SK-N-SH (cell line): Measurements from ENCODE around the gene EIF4E1B. TPM values are rescaled to one million over a fixed set of nuclear protein-coding genes. Genes with fewer than 3 reads are reported as not detected.

Experiments used
- CTCF ChIA-PET: fragments of 300-600, 350-600 bp; formaldehyde crosslinking; extraction: SDS; loops from one replicate; lab custom pipeline; 2021; lab: Yijun Ruan, JAX
- POLR2A ChIA-PET: fragments of 350-600 bp; sonication (Branson Sonifier 250); formaldehyde crosslinking; extraction: SDS; loops from one replicate; lab custom pipeline; 2020; ENCODE audit warnings: antibody characterized with exemption, inconsistent platforms; lab: Yijun Ruan, JAX
- DNase-seq: peaks from one replicate; pipeline ENCODE4 v3.0.0; 2012
- H2AFZ ChIP-seq: fragments of 200-600 bp; sonication (generic); 2 replicates; pipeline ENCODE4 v1.8.1; 2016; ENCODE audit warnings: antibody characterized with exemption, mild to moderate bottlenecking, low read depth
- H3F3A ChIP-seq: fragments of 200-600 bp; sonication (generic); replicated peaks from 2 replicates; pipeline ENCODE3; 2016; ENCODE audit warnings: antibody characterized with exemption, mild to moderate bottlenecking; ENCODE audit not compliant: insufficient read depth
- H3K27ac ChIP-seq, 2 experiments: fragments of 200-500 bp in 1 of 2; fragments of 200-600 bp in 1 of 2; sonication (Bioruptor generic) in 1 of 2; sonication (generic), shearing (Covaris generic) in 1 of 2; 2 replicates each; pipeline versions ENCODE4 v1.5.1 to v1.6.1; 2014 to 2016; ENCODE audit warnings: low read depth in 2 of 2, inconsistent platforms in 1 of 2, low read length in 1 of 2, mild to moderate bottlenecking in 1 of 2, mixed read lengths in 1 of 2
- H3K27me3 ChIP-seq: fragments of 200-600 bp; sonication (generic), shearing (Covaris generic); 2 replicates; pipeline ENCODE4 v1.6.1; 2016; ENCODE audit warnings: mixed run types; ENCODE audit not compliant: insufficient read depth
- H3K36me3 ChIP-seq, 2 experiments: fragments of 200-500 bp in 1 of 2; fragments of 200-600 bp in 1 of 2; sonication (Bioruptor generic) in 1 of 2; sonication (generic) in 1 of 2; replicated peaks in 1 of 2; 2 replicates each; pipeline versions ENCODE3 to v1.5.1; 2014 to 2016; ENCODE audit warnings: low read length in 1 of 2, mild to moderate bottlenecking in 1 of 2; ENCODE audit not compliant: insufficient read depth in 2 of 2, control insufficient read depth in 1 of 2
- H3K4me1 ChIP-seq, 2 experiments: fragments of 200-500 bp in 1 of 2; fragments of 200-600 bp in 1 of 2; sonication (Bioruptor generic) in 1 of 2; sonication (generic), shearing (Covaris generic) in 1 of 2; 2 replicates each; pipeline versions ENCODE4 v1.5.1 to v1.6.1; 2014 to 2016; ENCODE audit warnings: low read depth in 1 of 2, low read length in 1 of 2, mixed run types in 1 of 2; ENCODE audit not compliant: insufficient read depth in 2 of 2, control insufficient read depth in 1 of 2
- H3K4me2 ChIP-seq: fragments of 200-600 bp; sonication (generic), shearing (Covaris generic); 2 replicates; pipeline ENCODE4 v1.6.1; 2017; ENCODE audit warnings: mixed run types
- H3K4me3 ChIP-seq, 2 experiments: fragments of 200-500 bp in 1 of 2; fragments of 200-600 bp in 1 of 2; sonication (Bioruptor generic) in 1 of 2; sonication (generic), shearing (Covaris generic) in 1 of 2; 2 replicates each; pipeline versions ENCODE4 v1.5.1 to v1.8.1; 2014 to 2016; ENCODE audit warnings: low read depth in 2 of 2, inconsistent platforms in 1 of 2, low read length in 1 of 2, mild to moderate bottlenecking in 1 of 2, mixed read lengths in 1 of 2, moderate library complexity in 1 of 2
- H3K79me2 ChIP-seq: fragments of 200-600 bp; sonication (generic); 2 replicates; pipeline ENCODE4 v1.8.1; 2017; ENCODE audit warnings: mild to moderate bottlenecking; ENCODE audit not compliant: insufficient read depth
- H3K9ac ChIP-seq: fragments of 200-600 bp; sonication (generic); 2 replicates; pipeline ENCODE4 v1.6.1; 2017; ENCODE audit warnings: mixed run types
- H3K9me2 ChIP-seq: fragments of 200-600 bp; sonication (generic); 2 replicates; pipeline ENCODE4 v1.6.1; 2017; ENCODE audit warnings: mixed run types
- H3K9me3 ChIP-seq: fragments of 200-600 bp; sonication (generic); 2 replicates; pipeline ENCODE4 v1.6.1; 2017; ENCODE audit warnings: mixed run types, mild to moderate bottlenecking, moderate library complexity
- H4K20me1 ChIP-seq: fragments of 200-600 bp; sonication (generic); 2 replicates; pipeline ENCODE4 v1.6.1; 2017; ENCODE audit warnings: mild to moderate bottlenecking, mixed run types; ENCODE audit not compliant: insufficient read depth
- CHD2 ChIP-seq: fragments of 150-350 bp; IDR thresholded peaks from 2 replicates; pipeline ENCODE4 v1.6.1; 2018; ENCODE audit warnings: low read length; ENCODE audit not compliant: partially characterized antibody
- ELF1 ChIP-seq: IDR thresholded peaks from 2 replicates; pipeline ENCODE4 v1.4.0; 2012
- FOSL2 ChIP-seq: IDR thresholded peaks from 2 replicates; pipeline ENCODE4 v1.4.0; 2012; ENCODE audit warnings: low read depth, mild to moderate bottlenecking, moderate library complexity, borderline replicate concordance
- MEF2A ChIP-seq: IDR thresholded peaks from 2 replicates; pipeline ENCODE4 v1.4.0; 2012; ENCODE audit warnings: low read depth, borderline replicate concordance
- MXI1 ChIP-seq: IDR thresholded peaks from 2 replicates; pipeline ENCODE4 v1.6.1; 2012; ENCODE audit warnings: mild to moderate bottlenecking, low read depth, low read length, improper control_type of control experiment
- NRF1 ChIP-seq: IDR thresholded peaks from 2 replicates; pipeline ENCODE4 v1.6.1; 2012; ENCODE audit warnings: low read depth, mild to moderate bottlenecking, low read length
- POLR2AphosphoS5 ChIP-seq: IDR thresholded peaks from 2 replicates; pipeline ENCODE4 v1.6.1; 2012; ENCODE audit warnings: low read depth, low read length
- RAD21 ChIP-seq: IDR thresholded peaks from 2 replicates; pipeline ENCODE4 v1.6.1; 2012; ENCODE audit warnings: mild to moderate bottlenecking, low read length
- RCOR1 ChIP-seq: fragments of 150-350 bp; IDR thresholded peaks from 2 replicates; pipeline ENCODE4 v1.6.1; 2017; ENCODE audit warnings: antibody characterized with exemption, low read length
- SIN3A ChIP-seq: IDR thresholded peaks from 2 replicates; pipeline ENCODE4 v1.6.1; 2012; ENCODE audit warnings: low read depth, mild to moderate bottlenecking, low read length, moderate library complexity, borderline replicate concordance
- TCF12 ChIP-seq: IDR thresholded peaks from 2 replicates; pipeline ENCODE4 v1.4.0; 2012
- WGBS: methylation state at CpG from one replicate; pipeline ENCODE4 v1.1.6; 2017; ENCODE audit warnings: low lambda C conversion rate; 5-methylcytosine and 5-hydroxymethylcytosine counted together
- polyA plus RNA-seq, 3 experiments: library from polyadenylated mRNA; depleted of rRNA; stranded (reverse); fragments of >200 nt; gene quantifications; 2 replicates each; pipeline ENCODE4 v1.2.3, GENCODE V29; 2012
- TF ChIP-seq, protein P1 (sequence below): IDR thresholded peaks from 2 replicates; pipeline ENCODE4 v1.4.0; 2012; ENCODE audit warnings: low read depth, borderline replicate concordance
- TF ChIP-seq, protein P2 (sequence below): fragments of 200-600 bp; sonication (generic); IDR thresholded peaks from 2 replicates; pipeline ENCODE4 v1.6.1; 2017; ENCODE audit warnings: antibody characterized with exemption, mild to moderate bottlenecking, moderate library complexity

The EIF4E1B gene
- polyA plus RNA-seq, 1 of the 3 experiments (the other 2 are of a cell fraction): not detected

DNA sequence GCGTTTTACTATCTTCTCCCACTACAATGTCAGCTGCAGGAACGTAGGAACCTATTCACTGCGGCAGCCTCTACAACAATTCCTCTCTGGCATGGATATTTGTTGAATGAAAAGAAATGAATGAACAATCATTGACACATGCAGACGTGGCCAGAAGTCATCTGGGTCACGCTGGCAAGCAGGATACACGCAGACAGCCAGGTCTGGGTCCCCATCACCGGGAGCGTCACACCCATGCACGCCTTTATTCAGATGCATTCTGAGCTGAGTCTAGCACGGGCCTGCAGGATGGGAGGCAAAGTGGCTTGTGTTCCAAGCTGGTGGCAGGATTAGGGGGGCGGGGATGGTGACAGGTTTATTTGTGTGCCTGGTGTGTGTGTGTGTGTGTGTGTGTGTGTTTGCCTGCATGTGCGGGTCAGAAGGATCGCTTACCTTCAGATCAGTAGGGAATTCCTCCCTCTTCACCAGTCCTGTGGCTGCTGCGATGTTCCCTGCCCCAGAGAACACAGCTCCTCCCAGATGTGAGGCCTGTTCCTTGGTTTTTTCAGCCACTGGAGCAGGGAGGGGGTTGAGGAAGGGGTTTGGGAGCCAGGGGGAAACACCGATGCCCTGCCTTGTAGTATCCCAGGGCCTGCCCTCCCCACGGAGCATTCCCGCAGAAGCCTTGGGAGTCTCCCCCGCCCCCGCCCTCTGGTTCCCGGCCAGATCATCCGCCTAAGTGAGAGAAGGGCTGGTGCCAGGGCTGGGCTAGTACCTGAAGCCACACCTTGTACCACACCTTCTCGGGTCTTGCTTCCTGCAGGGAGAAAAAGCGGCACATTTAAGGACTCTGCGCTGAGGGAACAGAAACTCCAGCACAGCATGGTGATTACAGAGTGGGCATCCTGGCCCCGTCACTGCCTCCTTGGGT is 4.3 kb upstream of the EIF4E1B start (continued):
- TF ChIP-seq, protein P1, sequence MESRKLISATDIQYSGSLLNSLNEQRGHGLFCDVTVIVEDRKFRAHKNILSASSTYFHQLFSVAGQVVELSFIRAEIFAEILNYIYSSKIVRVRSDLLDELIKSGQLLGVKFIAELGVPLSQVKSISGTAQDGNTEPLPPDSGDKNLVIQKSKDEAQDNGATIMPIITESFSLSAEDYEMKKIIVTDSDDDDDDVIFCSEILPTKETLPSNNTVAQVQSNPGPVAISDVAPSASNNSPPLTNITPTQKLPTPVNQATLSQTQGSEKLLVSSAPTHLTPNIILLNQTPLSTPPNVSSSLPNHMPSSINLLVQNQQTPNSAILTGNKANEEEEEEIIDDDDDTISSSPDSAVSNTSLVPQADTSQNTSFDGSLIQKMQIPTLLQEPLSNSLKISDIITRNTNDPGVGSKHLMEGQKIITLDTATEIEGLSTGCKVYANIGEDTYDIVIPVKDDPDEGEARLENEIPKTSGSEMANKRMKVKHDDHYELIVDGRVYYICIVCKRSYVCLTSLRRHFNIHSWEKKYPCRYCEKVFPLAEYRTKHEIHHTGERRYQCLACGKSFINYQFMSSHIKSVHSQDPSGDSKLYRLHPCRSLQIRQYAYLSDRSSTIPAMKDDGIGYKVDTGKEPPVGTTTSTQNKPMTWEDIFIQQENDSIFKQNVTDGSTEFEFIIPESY: no peak
- no peak for TF ChIP-seq CHD2
- TF ChIP-seq, all 33 proteins: peak for 0

DNA sequence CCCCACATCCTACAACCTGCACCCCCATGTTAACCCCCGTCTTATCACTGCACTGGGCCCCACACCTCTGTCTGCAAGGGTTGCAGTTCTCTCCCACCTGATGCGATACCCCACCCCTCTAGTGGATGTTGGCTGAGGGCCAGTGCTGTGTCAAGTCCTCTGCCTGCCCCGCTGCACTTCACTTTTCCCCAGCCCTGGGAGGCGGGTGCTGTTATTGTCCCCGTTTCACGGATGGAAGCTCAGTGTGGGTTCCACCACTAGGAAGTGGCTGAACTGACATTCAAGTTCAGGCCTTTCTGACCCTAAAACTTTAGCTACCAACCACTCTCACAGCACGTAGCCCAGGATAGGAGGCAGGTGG is 3.6 kb upstream of the EIF4E1B start:
- Histone ChIP-seq H3K4me2 (no peak overlapping the region), H3K9me3 (no peaks in the 10 kb centered on the region), H3F3A (no peaks in the 10 kb centered on the region), H3K36me3 (no peaks in the 10 kb centered on the region), H3K9me2 (no peaks in the 10 kb centered on the region), H2AFZ (no peak overlapping the region), H3K9ac (no peak overlapping the region), H3K27ac (no peak overlapping the region), H4K20me1 (no peaks in the 10 kb centered on the region), H3K4me3 (no peak overlapping the region), H3K27me3 (peaks cover 22% of the 10 kb centered on the region; the same call in 1 of the 2 replicates), H3K4me1 (peaks cover 0 to 10% of the 10 kb centered on the region in 2 experiments; a peak in 1 of 4 replicates), H3K79me2 (no peaks in the 10 kb centered on the region)
- TF ChIP-seq ELF1 (no peak), MEF2A (no peak), FOSL2 (no peak), RAD21 (no peak), MXI1 (no peak), TCF12 (no peak), RCOR1 (no peak), POLR2AphosphoS5 (no peak), NRF1 (no peak), SIN3A (no peak)
- TF ChIP-seq, protein P2, sequence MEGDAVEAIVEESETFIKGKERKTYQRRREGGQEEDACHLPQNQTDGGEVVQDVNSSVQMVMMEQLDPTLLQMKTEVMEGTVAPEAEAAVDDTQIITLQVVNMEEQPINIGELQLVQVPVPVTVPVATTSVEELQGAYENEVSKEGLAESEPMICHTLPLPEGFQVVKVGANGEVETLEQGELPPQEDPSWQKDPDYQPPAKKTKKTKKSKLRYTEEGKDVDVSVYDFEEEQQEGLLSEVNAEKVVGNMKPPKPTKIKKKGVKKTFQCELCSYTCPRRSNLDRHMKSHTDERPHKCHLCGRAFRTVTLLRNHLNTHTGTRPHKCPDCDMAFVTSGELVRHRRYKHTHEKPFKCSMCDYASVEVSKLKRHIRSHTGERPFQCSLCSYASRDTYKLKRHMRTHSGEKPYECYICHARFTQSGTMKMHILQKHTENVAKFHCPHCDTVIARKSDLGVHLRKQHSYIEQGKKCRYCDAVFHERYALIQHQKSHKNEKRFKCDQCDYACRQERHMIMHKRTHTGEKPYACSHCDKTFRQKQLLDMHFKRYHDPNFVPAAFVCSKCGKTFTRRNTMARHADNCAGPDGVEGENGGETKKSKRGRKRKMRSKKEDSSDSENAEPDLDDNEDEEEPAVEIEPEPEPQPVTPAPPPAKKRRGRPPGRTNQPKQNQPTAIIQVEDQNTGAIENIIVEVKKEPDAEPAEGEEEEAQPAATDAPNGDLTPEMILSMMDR: no peak
- ChIA-PET POLR2A (no interaction called here), CTCF (interaction anchor here (0.6 kb wide), 1 partner anchor 32 kb away, joined by 3 read pairs; no protein-coding TSS in a partner anchor)
- no peak for DNase-seq
- 83% methylated on average over 7 of the region's 7 CpGs for WGBS
